Colon (tissue), 2 donors: ENCODE results near the gene FAR2.
"Not testable (repeated sequence)": the region's sequence is repeated elsewhere in the genome, so short reads cannot be mapped to it uniquely, and the experiment has no call there.

Experiments used
- FAIRE-seq: peaks from 2 replicates; lab custom pipeline; 2012; peaks lifted over from hg19 to GRCh38; lab: Jason Lieb, UNC
- donor health status: control.
- donor health status: control.

The FAR2 gene

DNA sequence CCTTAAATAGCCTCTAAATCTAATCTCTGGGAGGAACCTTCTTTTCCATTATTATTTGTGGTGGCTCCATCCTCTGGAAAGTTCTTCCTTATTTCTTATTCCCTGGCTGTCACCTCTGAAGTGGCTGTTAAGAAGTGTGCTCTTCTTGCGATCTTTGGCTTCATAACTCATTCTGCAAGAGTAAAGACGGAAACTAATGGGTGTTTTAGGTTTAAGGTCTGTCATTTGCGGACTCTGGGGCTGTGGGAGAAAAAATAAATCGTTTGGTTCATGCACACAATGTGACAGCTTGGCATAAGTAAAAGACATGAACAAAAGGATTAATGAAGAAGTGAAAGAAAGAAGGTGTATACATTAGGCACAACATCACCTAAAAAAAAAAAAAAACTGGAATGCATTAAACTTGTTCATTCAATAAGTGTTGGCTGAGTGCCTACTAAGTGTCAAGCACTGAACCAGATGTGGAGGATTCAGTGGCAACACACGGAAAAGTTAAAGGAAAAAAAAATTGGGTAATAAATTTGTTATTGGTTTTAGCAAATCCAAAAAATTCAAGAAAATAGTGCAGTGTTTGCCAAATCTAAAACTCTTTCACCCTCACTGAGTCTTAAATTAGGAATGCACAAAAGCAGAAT, 132.4 kb downstream of the FAR2 start:
- no peak for FAIRE-seq

DNA sequence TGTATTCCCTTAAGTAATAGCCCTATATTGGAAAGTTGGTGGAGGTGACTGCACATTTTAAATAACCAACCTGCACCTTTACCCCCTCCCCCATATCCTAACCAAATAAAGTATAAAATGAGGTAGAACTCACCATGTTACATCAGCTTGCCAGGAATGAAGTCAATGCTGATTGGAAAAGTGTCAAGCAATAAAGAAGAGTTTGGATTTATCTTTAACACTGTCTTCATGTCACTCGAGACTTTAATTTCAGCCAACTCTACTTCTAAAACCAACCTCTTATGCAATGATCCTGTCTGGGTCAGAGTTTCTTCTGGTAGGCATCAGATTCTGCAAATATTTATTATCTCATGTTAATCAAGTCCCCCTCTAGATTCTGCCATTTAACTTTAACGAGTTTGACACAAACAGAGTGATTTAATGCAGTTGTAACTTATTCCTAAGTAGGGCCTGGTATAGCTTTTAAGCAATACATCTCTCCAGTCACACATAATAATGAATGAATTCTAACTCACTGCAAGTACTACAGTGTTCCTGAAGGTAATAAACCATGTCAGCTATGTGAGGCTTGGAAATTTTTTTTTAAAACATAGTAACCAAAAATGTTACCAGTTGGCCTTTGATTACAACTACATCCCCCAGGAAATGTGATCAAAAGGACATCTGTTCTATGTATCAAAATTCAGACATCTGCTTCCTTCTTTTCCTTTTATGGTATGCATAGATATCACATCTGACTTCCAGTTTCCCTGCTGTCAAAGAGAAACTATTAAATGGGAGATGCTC, 133.1 kb downstream of the FAR2 start:
- FAIRE-seq, result no peak

DNA sequence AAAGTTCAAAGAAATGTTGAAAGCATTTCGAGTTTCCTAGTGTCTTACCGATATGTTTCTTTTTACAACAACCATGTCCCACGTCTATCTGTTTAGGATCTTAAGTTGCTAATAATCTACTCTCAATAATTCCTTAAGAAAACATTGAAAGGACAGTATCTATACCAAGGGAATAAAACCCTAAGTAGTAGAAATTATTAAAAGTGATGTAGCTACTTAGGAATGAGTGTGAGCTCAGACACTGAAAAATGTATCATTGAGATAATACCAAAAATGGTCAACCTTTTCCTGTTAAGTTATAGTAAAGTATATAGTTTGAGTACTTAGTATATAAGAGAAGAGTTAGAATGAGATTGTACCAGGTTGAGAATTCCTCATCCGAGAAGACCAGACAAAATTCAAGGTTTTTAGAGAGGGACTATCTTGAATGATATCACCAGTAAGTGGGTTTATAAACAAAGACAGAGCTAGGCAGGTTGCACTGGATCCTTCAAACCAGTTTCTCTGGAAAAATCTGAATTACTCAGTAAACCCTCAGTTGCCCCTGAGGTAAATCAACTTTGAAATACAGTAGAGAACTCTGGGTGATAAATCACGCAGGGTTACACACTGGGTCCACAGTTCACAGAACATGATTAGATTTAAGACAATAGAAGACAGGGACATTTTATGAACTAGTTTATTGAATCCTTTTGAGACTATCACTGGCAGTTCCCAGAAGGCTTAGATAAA, 135.1 kb downstream of the FAR2 start:
- FAIRE-seq, result no peak

- FAIRE-seq, result no peak
Measured at GRCh38 chr12:29286081-29286790, 137.2 kb downstream of the FAR2 start.

DNA sequence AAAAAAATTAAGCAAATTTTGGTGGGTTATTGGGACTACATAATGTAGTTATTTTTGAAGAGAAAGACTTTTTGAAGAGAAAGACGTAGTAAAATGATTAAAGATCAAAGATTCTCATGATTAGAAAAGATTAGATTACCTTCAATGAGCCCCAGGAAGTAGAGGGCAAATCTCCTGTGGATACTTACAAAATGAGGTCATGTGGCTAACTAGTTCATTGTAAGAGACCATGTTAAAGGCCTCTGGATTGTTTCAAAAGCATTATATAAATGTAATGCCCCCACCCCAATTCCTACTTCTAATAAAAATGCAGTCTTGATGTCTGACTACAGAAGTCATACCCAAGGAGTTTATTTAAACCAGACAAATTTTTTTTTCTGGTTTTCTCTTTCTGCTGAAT, 138.5 kb downstream of the FAR2 start:
- no peak for FAIRE-seq

DNA sequence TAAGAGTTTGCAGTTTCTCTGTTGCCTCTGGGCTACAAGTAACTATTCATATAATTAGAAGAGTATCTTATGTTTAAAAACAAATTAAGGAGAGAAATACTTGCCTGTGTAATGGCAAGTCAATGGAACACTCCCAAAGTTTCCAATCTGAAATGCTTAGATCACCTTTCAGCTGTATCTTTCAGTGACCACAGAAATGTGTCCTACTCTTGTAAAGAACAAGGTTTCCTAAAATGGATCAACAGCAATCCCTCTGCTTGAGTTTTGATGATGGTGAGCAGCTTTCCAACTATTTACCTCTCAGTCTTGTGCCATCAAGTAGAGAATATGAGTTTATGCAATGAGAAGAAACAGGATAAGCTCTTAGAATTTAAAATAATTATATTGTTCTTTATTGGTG, 139.0 kb downstream of the FAR2 start:
- FAIRE-seq, result no peak

- FAIRE-seq, result not testable (repeated sequence)
Measured at GRCh38 chr12:29290475-29290874, 141.4 kb downstream of the FAR2 start.

GRCh38 chr12:29291226-29291625, 142.1 kb downstream of the FAR2 start:
- FAIRE-seq, result no peak

DNA sequence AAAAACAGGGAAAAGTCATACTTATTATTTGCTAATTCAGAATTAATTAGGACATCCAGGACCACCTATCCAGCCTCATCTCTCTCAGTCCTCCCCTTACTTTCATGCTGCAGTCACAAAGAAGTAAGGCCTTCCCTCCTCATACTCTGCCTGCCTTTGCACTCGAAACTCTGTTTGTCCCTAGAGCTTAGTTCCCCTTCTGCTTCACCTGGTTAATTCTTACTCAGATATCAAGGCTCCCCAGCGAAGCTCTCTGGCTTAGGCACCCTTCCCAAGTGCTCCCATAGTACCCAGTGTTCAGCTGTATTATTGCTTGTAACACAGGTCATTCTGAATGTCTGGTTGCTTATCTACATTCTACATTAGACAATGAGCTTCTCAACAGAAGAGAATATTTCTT, 150.6 kb downstream of the FAR2 start:
- FAIRE-seq, result no peak

DNA sequence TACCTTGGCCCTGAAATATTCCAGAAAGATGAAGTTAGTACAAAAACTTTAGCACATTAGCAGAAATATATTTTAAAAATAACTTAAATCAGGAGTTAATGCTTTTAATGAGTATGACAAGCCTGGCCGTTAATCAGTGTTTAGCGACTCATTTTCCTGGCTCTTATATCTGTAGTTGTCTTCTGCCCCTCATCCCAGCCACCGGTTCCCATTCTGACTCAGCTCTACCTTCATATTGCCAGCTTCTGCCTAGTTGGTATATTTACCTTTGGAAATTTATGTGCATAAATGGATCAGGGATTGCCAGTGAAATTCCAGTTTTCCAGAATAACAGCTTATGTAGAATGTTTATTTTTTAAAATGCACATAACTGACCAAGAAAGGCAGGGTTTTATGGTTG, 152.0 kb downstream of the FAR2 start:
- no peak for FAIRE-seq

GRCh38 chr12:29304388-29304787, 155.3 kb downstream of the FAR2 start:
- no peak for FAIRE-seq

GRCh38 chr12:29306266-29306665, 157.2 kb downstream of the FAR2 start:
- FAIRE-seq, result no peak

DNA sequence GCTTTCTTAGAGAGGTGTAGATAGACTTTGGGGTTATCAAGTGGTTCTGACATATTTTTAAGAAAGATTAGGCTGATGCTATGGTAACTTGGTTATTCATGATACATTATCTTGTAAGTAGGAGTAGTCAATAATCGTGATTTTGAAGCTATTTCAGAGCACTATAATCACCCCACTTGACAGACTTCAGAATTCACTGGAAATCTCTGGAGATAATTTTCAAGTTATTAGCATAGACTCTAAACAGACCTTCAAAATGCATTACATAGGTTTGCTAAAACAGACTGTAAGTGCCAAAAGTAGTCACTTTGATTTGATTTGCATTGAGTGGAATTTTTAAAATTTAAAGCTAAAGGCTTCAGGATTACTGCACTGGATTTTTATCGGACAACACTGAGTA, 157.6 kb downstream of the FAR2 start:
- no peak for FAIRE-seq

DNA sequence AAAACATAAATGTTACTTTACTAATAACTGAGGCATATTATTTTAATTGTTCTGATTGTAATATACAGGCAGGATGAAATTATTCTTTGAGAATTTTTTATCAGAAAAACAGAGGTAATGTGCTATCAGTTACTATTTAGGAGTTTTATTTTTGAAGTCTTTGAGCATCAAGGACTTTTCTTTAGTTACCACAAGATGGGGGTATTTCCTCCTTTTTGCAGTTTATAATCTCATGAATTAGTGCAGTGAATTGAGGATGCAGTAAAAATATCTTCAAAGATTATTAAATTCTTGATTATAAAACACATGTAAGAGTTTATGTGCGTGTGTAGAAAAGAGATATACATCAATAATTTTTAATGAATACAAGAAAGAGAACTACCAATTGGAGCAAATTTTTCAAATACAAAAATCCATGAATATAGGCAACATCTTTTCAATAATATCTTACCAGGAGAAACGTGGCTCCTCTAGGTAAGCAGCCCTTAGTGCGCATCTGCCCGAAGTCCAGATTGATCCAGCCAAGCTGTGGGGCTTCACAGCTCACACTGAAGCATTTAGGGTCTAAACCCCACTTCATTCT, 160.3 kb downstream of the FAR2 start:
- no peak for FAIRE-seq

DNA sequence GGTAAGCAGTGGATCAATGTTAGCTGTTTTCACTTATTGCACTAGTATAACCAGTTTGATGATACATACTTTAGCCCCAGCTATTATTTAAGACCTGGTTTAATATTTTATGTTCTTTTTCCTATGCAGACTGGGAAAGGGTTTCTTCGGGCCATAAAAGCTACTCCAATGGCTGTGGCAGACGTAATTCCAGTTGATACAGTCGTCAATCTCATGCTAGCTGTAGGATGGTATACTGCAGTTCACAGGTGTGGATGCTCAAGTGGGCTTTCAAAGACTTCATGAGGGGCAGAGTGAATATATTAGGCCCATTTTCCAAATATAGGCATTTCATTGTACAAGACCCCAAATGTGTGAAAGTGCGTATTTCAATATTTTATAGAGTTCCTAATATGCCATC, 161.8 kb downstream of the FAR2 start:
- FAIRE-seq, result no peak

DNA sequence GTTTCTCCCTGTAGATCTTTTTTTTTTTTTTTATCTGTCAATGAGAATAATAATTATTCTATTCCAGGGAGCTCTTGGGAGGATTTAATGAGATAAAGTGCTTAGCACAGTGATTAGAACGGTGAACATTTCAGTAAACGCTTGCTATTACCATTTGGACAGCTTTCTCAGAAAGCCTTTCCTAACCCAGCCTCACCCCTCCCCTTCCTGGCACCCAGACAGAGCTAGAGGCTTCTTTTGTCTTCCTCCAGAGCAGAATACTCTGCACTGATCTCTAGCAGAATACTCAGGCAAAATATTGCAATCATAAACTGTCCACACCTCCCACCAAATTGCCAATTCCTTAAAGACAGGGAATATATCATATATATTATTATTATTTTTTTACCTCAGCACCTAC, 165.3 kb downstream of the FAR2 start:
- FAIRE-seq, result no peak

DNA sequence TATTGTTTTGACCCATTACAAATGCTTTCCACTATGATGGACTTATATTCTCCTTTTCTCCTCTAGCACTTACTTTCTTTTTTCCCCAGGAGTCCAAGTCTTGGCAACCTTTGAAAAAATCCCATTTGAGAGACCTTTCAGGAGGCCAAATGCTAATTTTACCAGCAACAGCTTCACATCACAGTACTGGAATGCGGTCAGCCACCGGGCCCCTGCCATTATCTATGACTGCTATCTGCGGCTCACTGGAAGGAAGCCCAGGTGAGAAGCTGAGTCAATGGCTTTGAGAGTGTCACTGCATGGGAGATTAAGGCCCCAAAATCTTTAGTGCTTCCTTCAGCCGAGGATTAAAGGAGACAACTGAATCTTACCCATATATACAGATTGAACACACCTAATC, 167.7 kb downstream of the FAR2 start:
- FAIRE-seq, result no peak

- no peak for FAIRE-seq
Measured at GRCh38 chr12:29317556-29318363, 168.7 kb downstream of the FAR2 start.

DNA sequence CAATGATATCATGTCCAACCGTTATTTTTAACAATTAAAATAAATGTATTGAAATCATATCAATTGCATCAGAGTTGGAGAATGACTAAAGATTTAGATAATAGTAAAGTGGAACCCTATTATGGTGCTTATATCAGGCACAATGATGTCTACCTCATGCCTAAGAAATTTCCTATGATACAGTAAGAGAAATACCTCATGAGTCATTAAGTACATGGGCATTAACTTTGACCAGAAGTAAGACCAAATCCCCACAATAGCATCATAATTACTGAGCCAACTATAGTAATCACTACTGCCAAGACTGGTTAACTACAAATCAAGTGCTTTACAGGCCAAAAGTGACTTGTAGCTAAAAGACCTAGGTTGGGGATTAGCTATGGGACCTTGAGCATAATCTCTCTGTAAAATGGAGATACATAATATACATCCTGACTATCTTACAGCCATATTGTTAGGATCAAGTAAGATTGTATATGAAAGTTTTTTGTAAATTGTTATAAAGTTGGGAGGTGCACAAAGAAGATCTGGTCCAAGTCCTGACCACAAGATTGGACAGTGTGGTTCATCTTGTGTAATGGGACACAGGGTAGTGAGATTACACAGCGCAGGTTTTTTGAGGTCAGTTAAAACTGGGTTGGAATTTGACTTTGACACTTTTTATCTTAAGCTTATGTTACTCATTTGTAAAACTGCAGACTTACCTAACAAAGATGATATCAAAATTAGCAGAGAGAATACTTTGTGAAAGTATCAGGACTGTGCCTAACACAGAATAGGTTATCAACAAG, 171.4 kb downstream of the FAR2 start:
- FAIRE-seq, result no peak

DNA sequence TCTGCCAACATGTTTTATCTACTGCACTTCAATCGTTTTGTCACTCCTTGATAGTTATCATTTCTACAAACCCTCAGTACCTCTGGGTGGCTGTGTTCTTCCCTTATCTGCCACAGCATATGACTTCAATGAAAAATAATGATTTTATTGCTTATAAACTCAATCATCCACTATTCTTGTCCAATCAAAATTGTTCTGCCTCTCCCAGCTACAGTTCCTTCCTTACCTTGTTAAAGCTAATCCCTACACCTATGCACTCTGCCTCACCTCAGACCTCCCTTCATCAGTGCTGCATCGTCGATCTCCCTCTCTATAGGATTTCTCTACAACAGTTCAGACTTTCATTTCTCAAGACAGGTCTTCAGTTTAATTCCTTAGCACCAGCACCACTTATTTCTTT, 173.1 kb downstream of the FAR2 start:
- FAIRE-seq, result no peak

- no peak for FAIRE-seq
Measured at GRCh38 chr12:29329411-29329810, 180.3 kb downstream of the FAR2 start.
